Esophagus muscularis mucosa (tissue), 4 donors: ENCODE results near the gene CDH15.

Experiments
- EP300 ChIP-seq: sonication (generic); formaldehyde crosslinking; IDR thresholded peaks from one replicate; pipeline ENCODE4 v1.6.1; 2017; ENCODE audit warnings: antibody characterized with exemption
- POLR2A ChIP-seq: fragments of 450-650 bp; IDR thresholded peaks from one replicate; pipeline ENCODE4 v1.6.1; 2017; ENCODE audit warnings: antibody characterized with exemption, moderate library complexity, mild to moderate bottlenecking, low read depth
- POLR2AphosphoS5 ChIP-seq, 2 donors: sonication (generic); formaldehyde crosslinking; IDR thresholded peaks; one replicate each; pipeline ENCODE4 v1.6.1; 2017; ENCODE audit warnings: antibody characterized with exemption in 2 of 2
- TF ChIP-seq, protein P1 (sequence below), 3 experiments: fragments of 200-600 bp in 2 of 3; fragments of 450-650 bp in 1 of 3; sonication (generic) in 2 of 3; IDR thresholded peaks; one replicate each; pipeline ENCODE4 v1.5.1; 2017 to 2019; ENCODE audit warnings: antibody characterized with exemption in 3 of 3, mild to moderate bottlenecking in 2 of 3, moderate library complexity in 1 of 3

DNA sequence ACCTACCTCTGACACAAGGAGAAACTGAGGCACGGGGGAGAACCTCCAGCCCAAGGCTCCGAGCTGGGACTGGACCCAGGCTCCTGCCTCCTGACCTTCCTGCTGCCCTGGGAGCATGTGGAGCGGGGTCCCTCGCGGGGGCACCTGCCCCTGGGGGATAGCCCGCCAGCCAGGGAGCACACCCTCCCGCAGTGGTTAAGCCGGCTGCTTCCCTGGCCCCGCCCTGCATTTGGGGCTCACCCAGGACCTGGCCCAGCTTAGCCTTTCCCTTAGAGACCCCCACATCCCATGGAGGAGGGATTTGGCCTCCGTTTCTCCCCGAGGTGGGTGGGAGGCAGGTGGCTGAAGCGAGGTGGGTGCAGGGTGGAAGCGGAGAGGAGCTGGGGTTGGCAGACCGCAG, 1.8 kb upstream of the CDH15 start:
- TF ChIP-seq, protein P1, sequence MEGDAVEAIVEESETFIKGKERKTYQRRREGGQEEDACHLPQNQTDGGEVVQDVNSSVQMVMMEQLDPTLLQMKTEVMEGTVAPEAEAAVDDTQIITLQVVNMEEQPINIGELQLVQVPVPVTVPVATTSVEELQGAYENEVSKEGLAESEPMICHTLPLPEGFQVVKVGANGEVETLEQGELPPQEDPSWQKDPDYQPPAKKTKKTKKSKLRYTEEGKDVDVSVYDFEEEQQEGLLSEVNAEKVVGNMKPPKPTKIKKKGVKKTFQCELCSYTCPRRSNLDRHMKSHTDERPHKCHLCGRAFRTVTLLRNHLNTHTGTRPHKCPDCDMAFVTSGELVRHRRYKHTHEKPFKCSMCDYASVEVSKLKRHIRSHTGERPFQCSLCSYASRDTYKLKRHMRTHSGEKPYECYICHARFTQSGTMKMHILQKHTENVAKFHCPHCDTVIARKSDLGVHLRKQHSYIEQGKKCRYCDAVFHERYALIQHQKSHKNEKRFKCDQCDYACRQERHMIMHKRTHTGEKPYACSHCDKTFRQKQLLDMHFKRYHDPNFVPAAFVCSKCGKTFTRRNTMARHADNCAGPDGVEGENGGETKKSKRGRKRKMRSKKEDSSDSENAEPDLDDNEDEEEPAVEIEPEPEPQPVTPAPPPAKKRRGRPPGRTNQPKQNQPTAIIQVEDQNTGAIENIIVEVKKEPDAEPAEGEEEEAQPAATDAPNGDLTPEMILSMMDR (IDR thresholded peaks at IDR 0.05) = no peak
- no peak for TF ChIP-seq POLR2A
- no peak for TF ChIP-seq POLR2AphosphoS5 (IDR thresholded peaks at IDR 0.05)
- TF ChIP-seq EP300 = no peak
